Frontal cortex (tissue), 4 donors: ENCODE measurements around the gene UPB1. TPM values are rescaled to one million over a fixed set of nuclear protein-coding genes. Genes with fewer than 3 reads are reported as not detected.

Source experiments
- DNase-seq, 2 donors: peaks; one replicate each; pipeline ENCODE4 v3.0.0; 2012; ENCODE audit warnings: low spot score in 2 of 2
- FAIRE-seq: peaks from 2 replicates; lab custom pipeline; 2012; peaks lifted over from hg19 to GRCh38; lab: Jason Lieb, UNC
- total RNA-seq: library from RNA; depleted of rRNA; stranded (reverse); fragments of >200 nt; gene quantifications from one replicate; pipeline ENCODE4 v1.2.3, GENCODE V29; 2014
- donor health status: control.
- donor health status: control.
- donor health status: control.

The UPB1 gene
- total RNA-seq, 1 donor from 2014 or later: 0.41 TPM

DNA sequence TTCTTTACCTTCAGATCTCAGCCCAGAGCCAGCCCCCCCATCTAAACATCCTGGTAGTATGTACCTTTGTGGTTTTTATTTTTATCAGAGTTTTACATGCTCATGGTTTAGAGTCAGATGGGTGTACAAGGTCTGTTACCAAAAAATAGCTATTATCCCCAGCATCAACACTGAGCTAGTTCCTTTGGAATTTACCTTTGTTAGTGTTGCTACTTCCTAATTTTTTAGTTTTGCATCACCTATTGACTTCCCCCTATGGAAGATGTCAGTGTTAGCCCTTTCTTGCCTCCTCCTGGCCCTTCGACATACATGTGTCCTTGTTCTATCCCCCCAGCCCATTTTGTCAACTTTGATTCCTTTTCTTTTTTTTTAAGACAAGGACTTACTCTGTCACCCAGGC is 7.4 kb downstream of the UPB1 start:
- DNase-seq (no peak), FAIRE-seq (no peak)

DNA sequence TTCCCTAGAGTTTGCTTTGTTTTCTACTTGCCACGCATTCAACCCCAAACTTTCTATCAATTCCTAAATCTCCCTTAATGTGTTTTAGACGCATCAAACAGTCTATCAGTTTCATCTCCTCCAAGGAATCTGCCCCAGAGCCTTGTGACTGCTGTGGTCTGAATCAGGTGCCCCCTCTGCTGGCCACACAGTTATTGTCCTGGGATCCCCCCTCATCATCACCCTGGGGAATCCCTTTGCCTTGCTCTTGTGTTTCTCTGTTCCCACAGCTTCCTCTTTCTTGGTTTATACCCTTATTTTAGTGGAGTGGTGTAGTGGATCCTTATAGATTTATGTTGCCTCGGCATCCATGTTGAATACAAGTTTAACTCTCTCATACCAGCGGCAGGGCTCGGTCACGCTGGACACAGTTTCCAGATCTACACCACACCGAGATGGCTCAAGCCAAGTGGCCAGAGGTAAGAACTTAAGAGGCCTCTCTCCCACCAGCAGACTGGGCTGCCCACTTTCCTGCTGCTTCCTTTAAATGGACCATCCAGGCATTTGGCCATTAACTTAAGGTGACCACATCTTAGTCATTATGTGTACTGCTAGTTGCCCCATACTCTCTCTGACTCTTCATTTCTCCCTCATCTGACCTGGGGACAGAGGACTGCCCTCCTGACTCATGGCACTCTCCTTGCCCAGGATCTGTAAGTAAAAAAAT is 8.2 kb downstream of the UPB1 start:
- no peak for FAIRE-seq
- peak; percentile 43 to 54 for DNase-seq

DNA sequence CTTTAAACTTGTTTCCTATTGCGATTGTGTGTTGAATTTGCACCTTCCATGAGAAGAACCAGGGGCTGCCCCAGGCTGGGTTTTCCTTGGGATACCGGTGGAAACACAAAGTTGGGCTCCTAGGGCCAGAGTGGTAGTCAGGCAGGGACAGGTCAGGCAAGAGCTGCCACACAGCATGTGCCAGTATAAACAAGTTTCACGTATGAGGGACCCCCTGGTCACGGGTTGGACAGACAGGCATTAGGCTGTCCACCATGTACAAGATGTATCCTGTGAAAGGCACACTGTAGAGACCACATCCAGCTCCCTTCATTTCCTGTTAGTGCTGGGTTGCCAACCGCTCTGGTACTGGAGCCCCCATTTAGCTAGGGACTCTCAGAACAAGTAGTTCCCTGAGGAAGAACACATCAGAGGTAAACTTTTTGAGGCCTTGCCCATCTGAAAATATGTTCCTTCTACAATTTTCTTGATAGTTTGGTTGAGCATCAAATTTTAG is 8.8 kb downstream of the UPB1 start:
- DNase-seq (no peak), FAIRE-seq (no peak)

DNA sequence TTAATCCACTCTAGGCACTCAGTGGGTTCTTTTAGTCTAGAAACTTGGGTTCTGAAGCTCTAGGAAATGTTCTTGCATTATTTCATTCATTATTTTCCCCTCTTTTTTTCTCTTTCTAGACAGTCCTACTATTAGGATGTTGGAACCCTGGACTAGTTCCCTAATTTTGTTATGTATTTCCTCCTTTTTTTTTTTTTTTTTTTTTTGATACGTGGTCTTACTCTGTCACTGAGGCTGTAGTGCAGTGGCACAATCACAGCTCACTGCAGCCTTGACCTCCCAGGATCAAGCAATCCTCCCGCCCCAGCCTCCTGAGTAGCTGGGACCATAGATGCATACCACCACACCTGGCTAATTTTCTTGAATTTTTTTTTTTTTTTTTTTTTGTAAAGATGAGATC is 9.4 kb downstream of the UPB1 start:
- FAIRE-seq (no peak), DNase-seq (no peak)

DNA sequence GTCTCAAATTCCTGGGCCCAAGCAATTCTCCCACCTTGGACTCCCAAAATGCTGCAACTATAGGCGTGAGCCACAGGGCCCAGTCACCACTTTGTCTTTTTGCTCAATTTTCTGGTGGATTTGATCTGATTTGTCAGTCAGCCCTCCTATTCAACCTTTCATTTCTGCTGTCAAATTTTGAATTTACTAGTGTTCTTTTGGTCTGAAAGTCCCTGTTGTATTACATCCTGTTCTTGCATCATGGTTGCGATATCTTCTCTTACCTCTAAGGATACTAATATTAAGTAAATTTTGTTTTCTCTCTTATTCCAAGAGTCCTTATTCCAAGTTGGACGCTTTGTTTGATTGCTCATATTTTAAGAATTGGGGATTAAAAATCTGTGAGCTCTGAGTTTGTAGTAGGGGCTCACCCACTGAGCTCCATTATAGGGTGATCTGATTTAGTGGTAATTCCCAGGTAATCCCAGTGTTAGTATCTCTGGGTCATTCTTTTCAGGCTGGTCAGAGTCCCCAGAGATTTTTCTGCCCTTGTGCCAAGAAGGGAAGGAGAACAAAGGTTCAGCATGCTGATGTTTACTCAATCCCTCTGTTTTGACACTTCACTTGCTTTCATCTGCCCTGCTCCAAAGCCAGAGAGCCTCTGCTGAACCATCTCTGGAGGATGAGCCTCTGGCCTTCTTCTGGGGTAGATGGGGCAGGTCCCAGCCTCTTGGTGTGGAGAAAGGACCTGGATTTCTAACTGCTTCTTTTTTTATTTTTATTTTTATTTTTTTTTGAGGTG is 10.0 kb downstream of the UPB1 start:
- DNase-seq (no peak), FAIRE-seq (no peak)

DNA sequence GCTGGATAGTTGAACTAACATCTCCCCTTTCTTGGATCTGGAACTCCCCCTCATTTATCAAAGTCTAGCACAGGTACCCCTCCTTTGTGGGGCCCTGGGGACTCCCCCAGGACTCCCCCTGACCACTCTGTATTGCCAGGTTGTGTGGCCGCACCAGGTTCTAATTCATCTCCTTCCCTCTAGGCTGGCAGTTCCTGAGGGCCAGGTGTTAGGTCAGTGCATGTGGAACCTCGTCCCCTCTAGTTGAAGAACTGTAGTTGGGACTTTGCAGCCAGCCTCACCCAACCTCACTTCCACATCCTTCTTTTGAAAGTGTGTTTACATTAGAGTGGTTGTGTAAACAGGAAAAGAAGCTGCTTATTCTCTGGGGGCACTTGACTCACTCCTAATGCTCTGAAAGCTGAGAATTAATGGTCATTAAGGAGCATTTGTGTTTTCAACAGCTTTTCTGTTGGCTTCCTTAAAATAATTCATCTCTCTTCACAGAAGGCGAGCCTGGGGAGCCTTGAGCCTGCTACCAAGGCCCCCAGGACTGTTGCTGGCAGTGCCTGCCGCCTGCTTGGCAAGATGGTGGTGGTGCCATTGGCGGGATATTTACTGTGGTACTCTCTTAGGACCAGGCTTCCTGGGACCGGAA is 11.8 kb downstream of the UPB1 start:
- DNase-seq (no peak), FAIRE-seq (no peak)

DNA sequence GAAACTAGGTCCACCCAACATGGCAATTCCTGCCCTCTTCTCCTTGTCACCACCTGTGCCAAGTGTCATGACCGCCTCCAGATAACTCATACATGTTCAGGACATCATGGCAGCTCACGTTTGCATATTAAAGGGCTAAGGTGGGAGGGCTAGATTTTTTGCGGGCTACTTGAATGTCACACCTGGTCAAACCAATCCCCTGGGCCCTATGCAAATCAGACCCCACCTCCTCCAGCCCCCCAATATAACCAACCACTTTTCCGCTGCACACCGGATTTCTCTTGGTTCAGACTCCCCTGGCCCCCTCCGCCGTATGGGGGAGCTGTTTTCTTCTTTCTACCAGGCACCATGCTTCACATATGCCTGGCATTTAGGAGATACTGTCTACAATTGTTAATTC is 12.6 kb downstream of the UPB1 start:
- DNase-seq (no peak), FAIRE-seq (no peak)

DNA sequence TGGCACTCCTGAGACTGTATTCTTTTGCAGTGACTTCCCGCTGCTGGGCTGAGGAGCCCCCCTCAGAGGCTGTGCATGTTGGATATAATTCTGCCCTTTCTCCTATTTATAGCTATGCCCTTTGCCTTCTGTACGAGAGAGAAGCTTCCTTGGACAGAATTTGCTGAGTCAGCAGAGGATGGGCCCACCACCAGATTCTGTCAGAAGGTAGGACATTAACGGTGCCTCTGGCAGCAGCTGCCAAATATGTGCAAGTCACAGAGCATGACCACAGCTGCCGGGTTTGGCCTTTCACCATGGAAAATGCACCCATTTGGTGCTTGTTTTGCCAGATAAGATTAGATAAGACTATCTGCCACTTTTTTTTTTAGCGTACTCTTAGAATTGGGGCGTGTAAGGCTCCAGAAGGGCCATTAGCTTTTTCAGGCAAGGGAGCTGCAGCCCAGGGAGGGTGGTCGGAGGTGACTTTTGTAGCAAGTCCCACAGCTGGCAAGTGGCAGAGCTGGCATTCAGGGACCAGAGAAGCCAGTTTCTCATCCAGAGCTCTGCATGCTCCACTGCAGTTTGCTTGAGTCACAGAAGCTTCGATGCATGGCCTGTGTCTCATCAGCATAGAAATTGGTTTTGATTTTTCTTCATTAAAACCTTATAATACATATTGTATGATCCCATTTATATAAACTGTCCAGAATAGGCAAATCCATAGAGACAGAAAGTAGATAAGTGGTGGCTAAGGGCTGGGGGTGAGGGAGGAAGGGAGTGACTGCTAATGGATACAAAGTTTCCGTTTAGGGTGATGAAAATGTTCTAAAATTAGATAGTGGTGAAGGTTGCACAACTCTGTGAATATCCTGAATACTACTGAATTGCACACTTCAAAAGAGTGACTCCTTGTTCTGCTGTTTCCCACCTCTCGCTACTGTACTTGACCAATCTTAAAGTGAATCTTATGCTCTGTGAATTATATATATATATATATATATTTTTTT is 15.8 kb downstream of the UPB1 start:
- no peak for DNase-seq
- no peak for FAIRE-seq

DNA sequence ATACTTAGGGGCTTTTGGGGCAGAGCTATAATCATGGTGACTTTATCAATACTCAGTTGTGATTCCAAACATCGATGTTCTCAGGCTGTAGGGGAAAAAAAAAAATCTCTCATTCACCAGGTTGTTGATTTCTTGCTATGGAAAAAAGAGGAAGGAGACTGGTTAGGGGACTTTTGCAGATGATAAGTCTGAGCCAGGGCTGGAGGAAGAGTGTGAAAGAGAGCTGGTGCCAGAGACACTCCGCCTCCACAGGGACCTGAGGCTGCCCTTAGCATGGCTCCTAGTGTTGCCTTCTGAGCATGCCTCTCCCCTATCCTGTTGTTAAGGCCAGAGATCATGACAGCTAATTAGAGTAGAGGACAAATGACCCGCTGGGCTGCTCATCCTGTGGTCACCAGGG is 16.9 kb downstream of the UPB1 start:
- FAIRE-seq (no peak), DNase-seq (no peak)

DNA sequence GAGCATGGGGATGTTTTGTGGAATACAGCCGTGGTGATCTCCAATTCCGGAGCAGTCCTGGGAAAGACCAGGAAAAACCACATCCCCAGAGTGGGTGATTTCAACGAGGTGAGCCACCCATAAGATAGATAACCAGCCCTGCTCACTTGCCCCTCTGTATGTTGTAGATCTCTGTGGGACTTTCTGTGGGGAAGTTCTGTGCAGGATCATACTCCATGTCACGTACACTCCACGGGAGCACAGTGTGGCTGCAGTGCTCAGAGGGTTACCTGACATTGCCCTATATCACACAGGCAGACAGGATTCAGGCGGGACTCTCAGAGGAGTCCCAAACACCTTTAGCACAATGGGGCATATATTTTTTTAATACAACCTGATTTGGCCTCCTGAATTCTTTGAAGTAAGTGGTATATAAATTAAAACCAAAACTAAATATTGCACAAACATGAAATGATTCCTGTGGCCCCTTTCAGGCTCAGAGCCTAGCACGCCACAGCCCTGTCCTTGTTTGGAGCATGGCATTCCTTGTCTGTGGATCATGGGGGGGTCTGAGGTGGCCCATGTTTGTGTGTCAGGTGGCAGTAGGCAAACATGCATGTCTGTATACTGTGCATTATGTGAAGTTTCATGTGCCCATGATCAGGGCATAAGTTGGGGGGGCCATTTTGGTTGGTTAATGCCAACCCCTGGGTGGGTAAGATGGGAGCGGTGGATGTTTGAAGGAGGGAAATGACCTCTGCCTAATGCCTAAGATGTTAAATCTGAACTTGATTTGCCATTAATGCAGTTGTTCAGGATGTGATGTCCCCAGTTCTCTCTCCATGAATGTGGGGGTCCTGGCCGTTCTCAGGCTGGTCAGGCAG is 18.5 kb downstream of the UPB1 start:
- FAIRE-seq: no peak
- DNase-seq: no peak

DNA sequence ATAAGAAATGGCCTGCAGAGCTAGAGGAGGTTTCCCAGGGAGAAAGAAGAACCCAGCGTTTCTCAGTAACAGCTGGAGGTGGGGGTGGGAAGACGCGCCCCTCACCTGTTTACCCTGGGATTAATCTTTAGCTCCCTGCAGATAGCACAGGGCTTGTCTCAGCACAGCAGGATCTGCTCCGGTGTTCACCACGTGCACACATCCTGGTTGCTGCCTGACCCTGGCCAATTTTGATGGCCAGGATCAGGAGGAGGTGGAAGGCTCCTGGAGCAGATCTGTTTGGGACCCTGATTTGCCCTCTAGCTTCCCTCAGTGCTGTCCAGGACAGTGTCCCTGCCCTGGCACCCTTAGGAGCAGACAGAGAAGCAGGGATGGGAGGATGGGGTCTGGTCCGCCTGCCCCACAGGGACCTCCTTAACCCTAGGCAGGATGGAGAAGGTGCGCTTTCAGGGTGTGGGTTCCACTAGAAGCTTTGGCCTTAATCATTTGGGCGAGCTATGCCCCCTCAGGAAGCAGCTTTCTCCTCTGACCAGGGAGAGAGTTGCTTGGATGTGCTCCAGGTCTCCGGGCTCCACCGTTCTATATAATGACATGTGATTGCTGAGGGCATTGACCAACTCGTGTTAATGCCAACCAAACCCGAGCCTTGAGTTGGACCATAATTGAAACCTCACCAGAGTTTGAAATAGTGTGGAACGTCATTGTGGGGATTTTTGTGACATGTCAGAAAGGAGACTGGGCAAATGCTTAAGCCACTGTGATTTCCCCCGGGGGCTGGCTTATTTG is 19.3 kb downstream of the UPB1 start:
- FAIRE-seq: no peak
- DNase-seq: no peak

DNA sequence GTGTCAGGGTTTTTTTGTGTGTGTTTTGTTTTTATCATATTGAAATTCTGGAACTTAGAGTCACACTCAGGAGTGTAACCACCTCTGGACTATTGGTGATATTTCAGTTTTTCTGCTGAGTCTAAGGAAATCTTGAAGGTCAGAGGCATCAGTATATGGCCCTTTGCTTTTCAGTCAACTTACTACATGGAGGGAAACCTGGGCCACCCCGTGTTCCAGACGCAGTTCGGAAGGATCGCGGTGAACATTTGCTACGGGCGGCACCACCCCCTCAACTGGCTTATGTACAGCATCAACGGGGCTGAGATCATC is 19.9 kb downstream of the UPB1 start:
- DNase-seq (no peak), FAIRE-seq (no peak)

DNA sequence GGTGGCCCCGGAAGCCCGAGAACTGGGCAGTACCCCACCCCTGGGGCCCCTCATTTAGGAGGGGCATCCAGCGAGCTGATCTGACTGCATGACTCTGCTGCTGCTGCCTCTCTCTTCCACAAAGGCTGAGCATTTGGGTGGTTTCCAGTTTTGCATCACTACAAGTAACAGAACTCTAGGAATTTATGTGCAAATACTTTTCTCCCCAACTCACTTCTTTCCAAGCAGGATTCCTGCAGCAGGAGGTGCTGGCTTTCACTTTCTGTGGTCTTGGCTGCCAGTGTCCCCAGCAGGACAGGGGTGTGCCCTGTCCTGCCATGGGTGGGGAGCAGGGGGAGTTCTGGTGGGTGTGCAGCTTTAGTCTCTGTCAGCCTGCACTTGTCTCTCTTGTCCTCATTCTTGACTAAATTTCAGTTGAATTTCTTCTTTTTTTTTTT is 21.2 kb downstream of the UPB1 start:
- FAIRE-seq: no peak
- no peak for DNase-seq

DNA sequence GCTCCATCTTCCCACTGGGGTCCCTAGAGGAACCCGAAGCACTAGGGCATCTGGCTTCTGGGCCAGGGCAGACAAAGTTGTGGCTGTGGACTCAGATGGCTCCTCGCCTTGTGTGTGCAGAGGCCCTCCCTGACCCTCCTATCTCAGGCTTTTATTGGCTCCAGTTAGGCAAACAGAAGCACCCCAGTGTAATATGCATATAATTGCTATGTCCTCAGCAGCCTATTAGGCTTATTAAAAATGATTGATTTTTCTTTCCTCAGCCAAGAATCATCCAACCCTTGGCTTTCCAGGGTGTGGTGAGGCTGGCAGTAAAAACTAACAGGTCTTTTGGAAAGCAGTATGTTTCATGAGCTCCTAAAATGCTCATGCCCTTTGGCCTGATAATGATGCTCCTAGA is 22.3 kb downstream of the UPB1 start:
- FAIRE-seq: no peak
- DNase-seq: no peak

DNA sequence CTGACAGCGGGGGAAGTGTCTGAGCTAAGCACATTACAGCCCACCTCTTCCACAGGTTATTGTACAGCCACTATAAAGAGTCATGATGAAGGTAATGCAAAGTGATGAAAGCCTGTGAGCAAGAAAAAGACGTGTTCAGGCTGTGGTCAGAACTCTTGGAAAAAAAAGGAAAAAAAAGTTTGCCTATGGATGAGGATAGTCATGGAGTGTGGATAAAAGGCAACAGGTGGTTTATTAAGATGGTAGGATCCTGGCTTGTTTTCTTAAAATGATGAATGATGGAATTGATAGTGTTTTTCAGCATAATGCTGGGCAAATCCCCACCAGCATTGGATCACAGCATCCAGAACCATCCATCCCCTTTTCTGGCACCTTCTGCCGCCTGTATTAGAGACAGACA is 23.1 kb downstream of the UPB1 start:
- FAIRE-seq (no peak), DNase-seq (no peak)

DNA sequence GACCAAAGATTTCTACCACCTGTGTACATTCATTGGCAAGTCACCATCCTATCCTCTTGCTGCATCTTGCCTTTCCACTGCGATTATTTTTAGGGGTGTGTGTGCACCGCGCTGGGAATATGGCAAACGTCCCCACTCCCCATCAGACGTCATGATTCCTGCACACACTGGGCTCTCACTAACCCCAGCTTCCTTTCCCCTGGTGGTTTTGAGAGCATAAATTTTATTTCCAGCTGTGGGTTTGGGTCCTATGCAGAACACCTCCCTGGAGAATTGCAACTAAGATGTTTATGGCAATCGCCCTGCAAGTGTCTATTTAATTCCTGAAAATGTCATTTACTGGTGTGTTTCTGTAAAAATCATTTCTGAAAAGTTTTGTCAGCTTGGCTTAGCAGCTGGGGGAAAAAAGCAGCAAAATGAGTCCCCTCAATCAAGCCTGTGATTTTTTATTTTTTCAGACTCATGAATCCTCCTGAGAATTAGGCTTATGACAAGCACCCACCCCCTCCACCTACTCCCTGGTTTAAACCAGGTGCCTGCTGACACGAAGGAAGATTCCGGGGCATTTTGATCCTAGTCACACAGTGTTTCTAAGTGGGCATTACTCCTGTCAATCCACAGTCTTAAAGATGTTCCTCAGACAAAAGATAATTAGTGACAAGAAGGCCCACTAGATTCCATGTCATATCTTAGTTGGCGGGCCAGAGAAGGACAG is 23.8 kb downstream of the UPB1 start:
- FAIRE-seq: no peak
- no peak for DNase-seq

DNA sequence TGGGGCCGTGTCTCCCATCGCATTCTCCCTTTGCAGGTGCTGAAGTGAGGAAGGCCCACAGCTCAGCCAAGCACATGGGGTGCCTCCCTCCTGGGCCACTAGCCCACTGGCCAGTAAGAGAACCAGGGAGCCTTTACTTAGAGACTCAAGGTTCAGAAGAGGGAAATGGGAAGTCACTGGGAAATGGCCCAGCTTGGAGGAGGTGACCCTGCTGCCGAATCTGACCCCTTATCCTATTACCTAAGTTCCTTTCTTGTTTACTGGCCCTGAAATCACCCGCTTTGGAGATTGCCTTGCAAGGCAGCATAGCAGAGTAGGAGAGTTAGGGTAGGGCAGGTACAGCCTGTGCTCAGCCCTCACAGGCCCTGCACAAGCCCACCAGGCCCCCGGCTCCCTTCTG is 24.4 kb downstream of the UPB1 start:
- FAIRE-seq: no peak

DNA sequence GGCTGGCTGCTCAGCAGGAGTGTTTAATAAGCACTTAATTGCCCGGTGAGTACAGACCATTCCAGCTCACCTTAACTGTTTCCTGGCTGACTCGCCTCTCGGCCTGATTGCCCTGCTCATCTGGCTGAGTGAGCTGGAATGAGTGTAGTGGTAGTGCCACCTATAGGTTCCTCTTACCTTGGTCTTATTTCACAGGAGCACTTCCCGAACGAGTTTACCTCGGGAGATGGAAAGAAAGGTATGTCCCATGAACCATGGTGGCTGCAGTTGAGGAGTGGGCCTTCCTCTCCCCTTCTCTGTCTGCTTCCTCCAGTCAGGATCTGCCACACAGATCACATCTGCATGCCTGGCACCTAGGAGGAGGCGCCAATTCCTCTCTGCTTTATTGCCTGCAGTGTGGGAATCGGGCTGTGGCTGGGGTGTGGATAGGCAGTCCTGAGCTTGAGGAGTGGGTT is 26.7 kb downstream of the UPB1 start:
- peak in 1 of 2 donors; percentile 48 for DNase-seq
- FAIRE-seq: no peak

More for the DNA sequence above, 24.4 kb downstream of the UPB1 start:
- no peak for DNase-seq
